GM13977 (cell line): ENCODE results near the gene BLOC1S3.

Source experiments
- DNase-seq: peaks from one replicate; pipeline ENCODE4 v3.0.0; 2012; ENCODE audit warnings: low spot score
- in situ Hi-C: fragments of 300-500 bp; cut with MboI; formaldehyde crosslinking; loops from one replicate; pipeline ENCODE4 v1.12.0; 2022; ENCODE audit warnings: low sequenced_read_pairs, low pct_unique_long_range_greater_than_20kb, mixed read lengths, inconsistent platforms; ENCODE audit not compliant: unreplicated experiment
- TF ChIP-seq, protein P1 (sequence below): IDR thresholded peaks from 2 replicates; pipeline ENCODE4 v1.5.1; 2012; ENCODE audit warnings: mild to moderate bottlenecking, control low read depth; ENCODE audit not compliant: insufficient read depth; ENCODE audit errors: extremely low read depth, missing control alignments

Gene BLOC1S3

DNA sequence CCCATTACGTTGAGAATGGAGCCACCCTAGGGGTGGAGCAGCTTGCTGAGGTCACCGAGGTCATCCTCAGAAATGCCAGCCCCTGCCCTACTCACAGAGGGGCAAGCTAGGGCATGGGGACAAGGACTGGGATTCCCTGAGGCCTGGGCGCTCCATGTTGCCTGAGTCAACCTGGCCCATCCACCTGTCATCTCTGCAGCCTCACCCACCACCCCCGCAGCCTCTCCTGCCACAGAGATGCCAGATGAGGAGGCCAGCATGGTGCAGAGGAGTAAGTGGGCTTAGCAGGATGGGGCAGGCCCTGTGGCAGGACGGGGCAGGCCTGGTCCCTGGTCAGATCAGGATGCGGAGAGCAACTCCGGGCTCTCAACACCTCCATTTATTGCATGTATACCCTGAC lies 27.3 kb upstream of the BLOC1S3 start:
- TF ChIP-seq, protein P1, sequence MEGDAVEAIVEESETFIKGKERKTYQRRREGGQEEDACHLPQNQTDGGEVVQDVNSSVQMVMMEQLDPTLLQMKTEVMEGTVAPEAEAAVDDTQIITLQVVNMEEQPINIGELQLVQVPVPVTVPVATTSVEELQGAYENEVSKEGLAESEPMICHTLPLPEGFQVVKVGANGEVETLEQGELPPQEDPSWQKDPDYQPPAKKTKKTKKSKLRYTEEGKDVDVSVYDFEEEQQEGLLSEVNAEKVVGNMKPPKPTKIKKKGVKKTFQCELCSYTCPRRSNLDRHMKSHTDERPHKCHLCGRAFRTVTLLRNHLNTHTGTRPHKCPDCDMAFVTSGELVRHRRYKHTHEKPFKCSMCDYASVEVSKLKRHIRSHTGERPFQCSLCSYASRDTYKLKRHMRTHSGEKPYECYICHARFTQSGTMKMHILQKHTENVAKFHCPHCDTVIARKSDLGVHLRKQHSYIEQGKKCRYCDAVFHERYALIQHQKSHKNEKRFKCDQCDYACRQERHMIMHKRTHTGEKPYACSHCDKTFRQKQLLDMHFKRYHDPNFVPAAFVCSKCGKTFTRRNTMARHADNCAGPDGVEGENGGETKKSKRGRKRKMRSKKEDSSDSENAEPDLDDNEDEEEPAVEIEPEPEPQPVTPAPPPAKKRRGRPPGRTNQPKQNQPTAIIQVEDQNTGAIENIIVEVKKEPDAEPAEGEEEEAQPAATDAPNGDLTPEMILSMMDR: no peak
- DNase-seq: peak; percentile 20
- in situ Hi-C loops: no loop called here

DNA sequence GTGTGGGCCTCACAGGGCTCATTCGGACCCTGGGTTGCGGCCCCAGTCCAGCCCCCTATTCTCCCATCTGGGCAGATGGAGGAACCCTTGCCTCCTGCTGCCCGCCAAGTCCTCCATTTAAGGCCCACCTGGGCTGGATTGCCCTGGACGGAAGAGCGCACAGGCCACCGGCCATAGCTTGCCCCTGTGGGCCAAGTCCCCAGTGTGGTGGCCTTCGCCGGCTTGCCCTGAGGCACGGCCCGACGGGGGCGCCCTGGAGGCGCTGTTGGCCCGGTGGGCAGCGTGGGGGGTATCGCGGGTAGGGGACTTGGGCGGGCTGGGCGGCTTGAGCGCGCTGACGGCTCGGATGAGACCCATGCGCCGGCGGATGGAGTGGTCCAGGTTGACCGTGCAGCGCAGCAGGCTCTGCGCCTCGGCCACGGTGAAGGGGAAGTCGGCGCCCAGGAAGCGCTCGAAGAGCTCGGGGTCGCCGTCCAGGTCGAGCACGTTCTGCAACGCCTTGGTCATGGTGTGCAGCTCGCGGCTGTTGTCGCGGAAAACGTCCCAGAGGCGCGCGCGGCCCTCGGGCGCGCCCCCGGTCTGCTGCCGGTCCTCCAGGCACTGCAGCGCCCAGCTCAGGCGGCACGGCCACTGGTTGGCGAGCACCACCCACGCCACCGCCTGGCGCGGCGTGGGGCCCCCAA lies 26.6 kb upstream of the BLOC1S3 start:
- in situ Hi-C loops: no loop called here
- TF ChIP-seq, protein P1: no peak
- no peak for DNase-seq

DNA sequence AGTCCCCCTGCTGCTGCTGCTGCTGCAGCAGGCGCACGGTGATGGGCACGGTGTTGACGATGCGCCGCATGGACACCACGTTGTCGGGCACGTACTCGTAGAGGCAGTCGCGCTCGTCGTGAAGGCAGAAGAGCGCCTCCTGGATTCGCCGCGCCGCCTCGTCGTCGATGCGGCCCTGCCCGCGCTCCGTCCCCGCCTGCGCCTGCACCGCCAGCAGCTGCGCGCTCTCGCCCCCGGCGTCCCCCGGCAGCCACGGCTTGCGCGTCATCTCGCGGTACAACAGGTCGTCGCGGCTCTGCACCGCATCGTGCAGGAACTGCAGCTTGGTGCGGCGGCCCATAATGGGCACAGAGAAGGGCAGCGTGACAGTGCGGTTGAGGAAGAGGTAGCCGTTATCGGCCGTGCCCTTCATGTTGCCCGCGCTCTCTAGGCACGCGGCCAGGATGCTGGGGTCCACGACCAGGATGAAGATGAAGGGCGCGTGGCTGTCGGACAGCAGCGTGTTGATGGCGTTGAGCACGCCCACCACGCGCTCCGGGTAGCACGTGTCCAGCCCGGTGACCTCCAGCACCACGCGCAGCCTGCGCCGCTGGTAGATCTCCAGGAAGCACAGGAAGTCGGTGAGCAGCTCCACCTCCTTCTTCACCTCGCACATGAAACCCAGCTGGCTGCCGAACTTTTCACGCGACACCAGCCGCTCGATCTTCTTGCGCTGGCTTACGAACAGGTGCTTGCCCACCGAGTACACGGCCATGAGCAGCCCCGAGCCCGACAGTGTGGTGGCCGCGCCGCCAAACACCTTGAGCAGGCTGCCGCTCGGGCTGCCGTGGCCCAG lies 25.9 kb upstream of the BLOC1S3 start:
- DNase-seq: peak; percentile 75
- TF ChIP-seq, protein P1: peak; percentile 20
- in situ Hi-C loops: no loop called here

DNA sequence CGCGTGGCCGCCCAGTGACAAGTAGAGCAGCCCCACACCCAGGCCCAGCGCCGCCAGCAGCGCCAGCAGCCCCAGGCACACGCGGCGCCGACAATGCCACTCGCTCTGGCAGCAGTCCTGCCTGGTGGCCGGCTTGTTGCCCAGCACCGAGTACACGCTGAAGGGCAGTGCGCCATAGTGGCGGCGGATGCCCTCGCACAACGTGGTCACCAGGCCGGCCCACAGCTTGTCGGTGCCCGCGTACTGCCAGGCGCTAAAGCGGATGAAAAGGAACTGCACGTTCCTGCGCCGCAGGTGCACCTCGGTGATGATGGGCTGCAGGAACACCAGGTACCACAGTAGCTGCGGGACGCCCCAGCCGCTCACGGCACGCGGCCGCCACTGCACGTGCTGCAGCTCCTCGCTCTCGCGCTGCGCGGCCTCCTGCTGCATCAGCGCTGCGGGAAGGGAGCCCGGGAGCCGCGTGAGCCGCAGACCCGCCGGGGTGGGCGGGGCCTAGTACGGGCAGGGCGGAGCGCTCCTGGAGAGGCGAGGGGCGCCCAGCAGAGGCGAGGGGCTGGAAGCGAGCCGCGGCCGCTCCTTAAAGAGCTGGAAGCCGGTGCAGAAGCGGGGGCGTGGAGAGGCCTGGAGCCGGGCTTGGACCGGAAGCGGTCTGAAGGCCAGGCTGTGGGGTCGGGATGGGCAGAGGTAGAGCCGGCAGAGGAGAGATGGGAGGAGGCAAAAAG lies 25.1 kb upstream of the BLOC1S3 start:
- DNase-seq: peak; percentile 54
- in situ Hi-C loops: no loop called here
- TF ChIP-seq, protein P1: no peak

DNA sequence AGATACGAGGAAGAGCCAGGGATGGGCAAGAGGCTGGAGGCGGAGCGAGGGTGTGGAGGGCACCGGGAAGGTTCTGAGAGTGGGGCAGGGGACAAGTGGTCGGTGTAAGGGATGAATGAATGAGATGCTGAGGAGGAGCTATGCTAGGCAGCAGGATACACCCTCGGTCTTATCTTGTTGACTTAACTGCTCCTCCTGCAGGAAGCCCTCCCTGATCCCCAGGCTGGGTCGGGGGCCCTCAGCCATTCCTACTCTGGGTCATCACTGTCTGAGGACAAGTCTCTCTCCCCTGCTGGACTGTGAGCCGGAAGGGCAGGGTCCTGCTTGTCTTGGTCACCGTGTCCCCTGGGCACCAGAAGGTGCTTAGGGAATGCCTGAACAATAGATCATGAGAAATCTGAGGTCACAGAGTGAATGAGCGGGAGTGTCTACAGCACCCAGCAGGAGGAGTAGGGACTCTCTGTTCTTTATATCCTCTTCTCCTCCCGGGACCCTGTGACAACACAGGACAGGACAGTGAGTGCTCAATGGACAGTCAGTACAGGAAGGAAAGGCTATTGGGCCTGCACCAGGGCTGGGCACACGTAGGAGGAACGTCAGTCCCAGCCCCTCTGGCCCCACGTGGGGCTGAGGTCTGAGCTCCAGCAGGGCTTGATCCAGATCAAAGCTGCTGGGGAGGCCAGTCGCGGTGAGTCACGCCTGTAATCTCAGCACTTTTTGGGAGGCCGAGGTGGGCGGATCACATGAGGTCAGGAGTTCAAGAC lies 24.3 kb upstream of the BLOC1S3 start:
- in situ Hi-C loops: no loop called here
- TF ChIP-seq, protein P1: no peak
- peak; percentile 40 for DNase-seq
